Measurements from ENCODE around the gene NMB.

GRCh38 chr15:84621358-84621979 is 36.5 kb downstream of the NMB start:
- TF ChIP-seq, protein P1, sequence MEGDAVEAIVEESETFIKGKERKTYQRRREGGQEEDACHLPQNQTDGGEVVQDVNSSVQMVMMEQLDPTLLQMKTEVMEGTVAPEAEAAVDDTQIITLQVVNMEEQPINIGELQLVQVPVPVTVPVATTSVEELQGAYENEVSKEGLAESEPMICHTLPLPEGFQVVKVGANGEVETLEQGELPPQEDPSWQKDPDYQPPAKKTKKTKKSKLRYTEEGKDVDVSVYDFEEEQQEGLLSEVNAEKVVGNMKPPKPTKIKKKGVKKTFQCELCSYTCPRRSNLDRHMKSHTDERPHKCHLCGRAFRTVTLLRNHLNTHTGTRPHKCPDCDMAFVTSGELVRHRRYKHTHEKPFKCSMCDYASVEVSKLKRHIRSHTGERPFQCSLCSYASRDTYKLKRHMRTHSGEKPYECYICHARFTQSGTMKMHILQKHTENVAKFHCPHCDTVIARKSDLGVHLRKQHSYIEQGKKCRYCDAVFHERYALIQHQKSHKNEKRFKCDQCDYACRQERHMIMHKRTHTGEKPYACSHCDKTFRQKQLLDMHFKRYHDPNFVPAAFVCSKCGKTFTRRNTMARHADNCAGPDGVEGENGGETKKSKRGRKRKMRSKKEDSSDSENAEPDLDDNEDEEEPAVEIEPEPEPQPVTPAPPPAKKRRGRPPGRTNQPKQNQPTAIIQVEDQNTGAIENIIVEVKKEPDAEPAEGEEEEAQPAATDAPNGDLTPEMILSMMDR (IDR thresholded peaks at IDR 0.05): no peak
- TF ChIP-seq POLR2AphosphoS5 (IDR thresholded peaks at IDR 0.05) (no peak), POLR2A (IDR thresholded peaks at IDR 0.05) (no peak)

Measured in gastroesophageal sphincter (tissue), 3 donors.